Skeletal muscle cell (primary cell): Measurements from ENCODE around the gene CHD1.
A peak's percentile ranks its signal among the peaks of the same experiment; 100 is the strongest.

ENCODE experiments used
- DNase-seq: peaks from one replicate; pipeline ENCODE4 v3.0.0-alpha.2; 2010; ENCODE audit warnings: low read depth
- H3K4me3 ChIP-seq: 2 replicates; pipeline ENCODE4 v1.5.1; 2011; ENCODE audit warnings: low read depth, mild to moderate bottlenecking, control low read depth, low read length, moderate library complexity

The CHD1 gene

GRCh38 chr5:98906756-98907355 is 22.0 kb downstream of the CHD1 start:
- H3K4me3 ChIP-seq: no peak overlapping the region
- no peak for DNase-seq

DNA sequence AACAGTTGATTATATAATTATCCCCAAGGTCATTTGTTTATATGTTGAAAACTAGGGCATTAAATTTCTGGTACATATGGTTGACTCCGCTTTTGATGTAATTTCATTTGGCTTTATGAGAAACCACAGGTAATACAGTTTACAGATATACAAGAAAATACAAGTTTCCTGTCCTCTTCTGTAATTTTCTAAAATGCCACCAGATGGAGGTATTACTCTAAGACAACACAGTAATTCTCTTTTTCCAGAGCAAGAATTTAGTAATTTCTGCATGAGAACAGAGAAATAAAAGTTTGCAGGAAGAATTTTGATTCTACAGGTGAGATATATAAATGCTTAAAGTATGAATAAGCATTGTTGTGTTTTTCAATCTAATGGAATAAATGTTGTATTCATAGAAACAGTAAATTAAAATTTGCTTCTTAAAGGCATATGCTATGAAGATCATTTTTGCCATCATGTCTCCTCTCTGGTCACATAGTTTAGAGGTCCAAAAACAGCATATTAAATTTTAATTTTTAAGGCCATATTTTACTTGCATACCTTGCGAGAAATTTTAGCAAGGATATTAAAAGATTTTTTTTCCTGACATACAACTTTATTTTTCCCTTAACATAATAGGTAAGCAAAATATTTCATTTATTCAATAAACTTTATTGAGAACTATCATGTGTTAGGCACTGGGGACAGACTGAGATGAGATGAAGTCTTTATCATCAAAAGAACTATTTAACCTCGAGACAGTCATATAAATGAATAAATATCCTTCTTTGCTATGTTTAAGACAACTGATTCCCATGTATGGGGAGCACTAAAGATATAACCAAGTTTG is 22.7 kb downstream of the CHD1 start:
- DNase-seq: no peak
- no peak overlapping the region for H3K4me3 ChIP-seq

- H3K4me3 ChIP-seq: no peak overlapping the region
- no peak for DNase-seq
These were observed 24.0 kb downstream of the CHD1 start for GRCh38 chr5:98904780-98905179.

DNA sequence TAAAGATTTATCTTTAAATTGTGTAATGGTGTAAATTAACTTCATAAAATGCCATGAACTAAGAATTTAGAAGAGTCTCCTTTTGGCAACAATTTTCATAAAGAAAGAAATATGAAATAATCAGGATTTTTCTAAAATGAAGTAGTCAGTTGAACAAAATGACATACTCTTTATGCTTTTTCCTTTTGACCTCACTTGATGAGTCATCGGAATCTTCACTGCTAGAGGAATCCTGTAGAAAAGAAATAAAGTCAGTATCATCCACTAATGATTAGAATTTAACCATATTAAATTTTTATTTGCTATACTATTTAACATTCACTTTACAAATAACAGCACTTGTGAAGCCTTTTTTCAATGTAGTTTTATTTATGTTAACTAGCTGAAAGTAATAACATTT is 26.1 kb downstream of the CHD1 start:
- H3K4me3 ChIP-seq: no peak overlapping the region
- DNase-seq: no peak

- no peak overlapping the region for H3K4me3 ChIP-seq
- no peak for DNase-seq
These were observed 29.4 kb downstream of the CHD1 start for GRCh38 chr5:98899456-98899855.

DNA sequence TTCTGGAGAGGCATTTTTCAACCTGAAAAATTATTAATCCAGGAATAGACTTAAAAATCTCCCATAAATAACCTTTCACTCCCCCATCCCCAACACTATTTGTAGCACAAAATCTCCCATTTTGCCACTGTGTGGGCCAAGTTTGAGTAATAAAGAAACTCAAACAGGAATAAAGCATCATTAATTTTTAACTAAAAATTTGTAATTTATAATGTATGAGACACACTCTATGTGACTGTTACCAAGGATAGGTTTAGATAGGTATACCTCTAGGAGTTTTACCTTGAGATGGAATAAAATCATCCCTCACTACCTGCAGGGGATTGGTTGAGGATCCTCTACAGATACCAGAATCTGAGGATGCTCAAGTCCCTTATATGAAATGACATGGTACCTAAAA is 30.1 kb downstream of the CHD1 start:
- no peak overlapping the region for H3K4me3 ChIP-seq
- no peak for DNase-seq

DNA sequence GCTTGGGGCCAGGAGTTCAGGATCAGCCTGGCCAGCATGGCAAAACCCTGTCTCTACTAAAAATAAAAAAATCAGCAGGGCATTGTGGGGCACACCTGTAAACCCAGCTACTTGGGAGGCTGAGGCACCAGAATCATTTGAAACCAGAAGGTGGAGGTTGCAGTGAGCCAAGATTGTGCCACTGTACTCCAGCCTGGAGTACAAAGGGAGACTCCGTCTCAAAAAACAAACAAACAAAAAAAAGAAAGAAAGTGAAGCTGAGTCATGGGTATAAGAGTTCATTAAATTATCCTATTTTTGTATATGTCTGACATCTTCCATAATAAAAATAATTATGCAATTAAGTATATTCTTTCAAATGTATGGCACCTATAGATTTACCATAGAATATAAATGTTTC is 37.2 kb downstream of the CHD1 start:
- DNase-seq: no peak
- no peak overlapping the region for H3K4me3 ChIP-seq

DNA sequence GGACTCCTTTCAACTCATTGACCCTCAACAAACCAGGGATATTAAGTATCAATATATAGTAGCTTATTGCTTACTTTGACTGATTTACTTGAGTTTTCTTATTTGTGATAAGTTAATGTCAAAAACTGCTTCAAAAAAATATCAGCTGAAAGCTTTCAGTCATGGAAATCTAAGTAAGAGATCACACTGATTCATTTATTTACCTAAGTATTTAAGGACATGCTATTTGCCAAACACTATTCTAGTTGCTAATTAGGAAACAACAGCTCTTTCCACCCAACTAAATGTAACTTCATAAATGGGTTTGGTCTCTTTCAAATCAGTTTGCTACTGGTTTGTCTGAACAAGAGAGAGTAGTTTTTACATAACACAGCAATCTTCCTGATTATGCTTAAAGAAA is 48.2 kb downstream of the CHD1 start:
- DNase-seq: no peak
- H3K4me3 ChIP-seq: no peak overlapping the region

DNA sequence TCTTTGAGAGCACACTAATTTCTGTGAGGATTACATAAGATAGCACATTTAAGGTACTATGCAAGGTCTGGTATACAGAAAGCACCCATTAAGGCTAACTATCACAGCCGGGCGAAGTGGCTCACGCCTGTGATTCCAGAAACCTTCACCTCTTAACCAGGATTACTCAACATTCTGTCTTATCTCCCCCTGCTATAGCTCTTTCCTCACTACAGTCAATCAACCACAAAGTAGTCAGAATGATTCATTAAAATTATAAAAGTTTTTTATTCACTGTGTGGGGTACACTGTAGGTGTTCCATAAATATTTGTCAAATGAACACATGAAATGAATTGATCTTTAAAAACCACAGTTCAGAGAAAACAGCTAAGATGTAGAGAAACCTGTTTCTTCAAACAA is 48.7 kb downstream of the CHD1 start:
- no peak overlapping the region for H3K4me3 ChIP-seq
- DNase-seq: no peak

GRCh38 chr5:98877600-98877999 is 51.2 kb downstream of the CHD1 start:
- no peak overlapping the region for H3K4me3 ChIP-seq
- DNase-seq: no peak

GRCh38 chr5:98872674-98873073 is 56.1 kb downstream of the CHD1 start:
- DNase-seq: peak; percentile 24
- H3K4me3 ChIP-seq: no peak overlapping the region

GRCh38 chr5:98865690-98866089 is 63.1 kb downstream of the CHD1 start:
- DNase-seq: no peak
- no peak overlapping the region for H3K4me3 ChIP-seq

DNA sequence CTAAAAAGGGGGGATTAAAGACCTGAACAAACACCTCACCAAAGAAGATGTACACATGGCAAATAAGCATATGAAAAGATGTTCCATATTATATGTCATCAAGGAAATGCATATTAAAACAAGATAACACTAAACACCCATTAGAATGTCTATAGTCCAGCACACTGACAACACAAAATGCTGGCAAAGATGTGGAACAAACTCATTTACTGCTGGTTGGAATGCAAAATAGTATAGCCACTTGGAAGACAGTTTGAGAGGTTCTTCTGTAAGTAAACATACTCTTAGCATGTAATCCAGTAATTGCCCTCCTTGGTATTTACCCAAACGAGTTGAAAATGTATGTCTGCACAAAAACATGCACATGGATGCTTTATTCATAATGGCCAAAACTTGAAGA is 81.8 kb downstream of the CHD1 start:
- no peak overlapping the region for H3K4me3 ChIP-seq
- no peak for DNase-seq

GRCh38 chr5:98846520-98846919 is 82.3 kb downstream of the CHD1 start:
- DNase-seq: no peak
- no peak overlapping the region for H3K4me3 ChIP-seq

DNA sequence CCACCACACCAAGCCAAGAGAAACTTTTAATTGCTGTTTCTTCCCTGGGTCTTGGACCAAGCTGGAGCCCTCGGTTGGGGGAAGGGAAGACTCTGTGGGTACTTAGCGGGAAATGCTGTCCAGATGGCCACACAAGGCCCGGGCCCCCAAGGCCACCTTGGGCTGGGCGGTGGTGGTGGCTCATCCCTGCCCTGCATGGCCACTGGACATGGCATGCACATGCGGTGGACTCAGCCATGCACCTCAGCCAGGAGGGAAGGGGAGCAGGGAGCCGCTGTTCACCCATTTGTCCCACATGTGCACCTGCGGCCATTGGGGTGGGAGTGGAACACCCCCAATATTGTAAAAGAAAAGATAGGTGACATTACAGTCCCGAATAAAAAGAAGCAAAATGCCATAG is 82.9 kb downstream of the CHD1 start:
- DNase-seq: no peak
- no peak overlapping the region for H3K4me3 ChIP-seq

- DNase-seq: no peak
- no peak overlapping the region for H3K4me3 ChIP-seq
These were observed 83.9 kb downstream of the CHD1 start for GRCh38 chr5:98844865-98845264.

DNA sequence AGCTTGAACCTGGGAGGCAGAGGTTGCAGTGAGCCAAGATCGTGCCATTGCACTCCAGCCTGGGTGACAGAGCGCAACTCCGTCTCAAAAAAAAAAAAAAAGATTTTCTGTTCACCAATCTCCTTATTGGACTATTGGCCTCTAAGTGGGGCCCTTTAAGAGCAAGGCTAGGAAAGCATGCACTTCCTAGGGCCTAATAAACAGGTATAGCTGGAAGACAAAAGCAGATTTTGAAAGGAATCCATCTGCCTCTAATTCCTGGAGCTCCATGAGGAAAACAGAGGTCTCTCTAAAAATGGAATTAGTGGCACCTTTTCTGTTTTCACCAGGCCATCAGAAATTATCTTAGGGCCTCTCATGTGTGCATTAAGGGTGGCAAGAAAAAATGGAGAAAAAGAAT is 85.3 kb downstream of the CHD1 start:
- DNase-seq: no peak
- no peak overlapping the region for H3K4me3 ChIP-seq

- no peak for DNase-seq
- H3K4me3 ChIP-seq: no peak overlapping the region
These were observed 87.9 kb downstream of the CHD1 start for GRCh38 chr5:98840946-98841345.

DNA sequence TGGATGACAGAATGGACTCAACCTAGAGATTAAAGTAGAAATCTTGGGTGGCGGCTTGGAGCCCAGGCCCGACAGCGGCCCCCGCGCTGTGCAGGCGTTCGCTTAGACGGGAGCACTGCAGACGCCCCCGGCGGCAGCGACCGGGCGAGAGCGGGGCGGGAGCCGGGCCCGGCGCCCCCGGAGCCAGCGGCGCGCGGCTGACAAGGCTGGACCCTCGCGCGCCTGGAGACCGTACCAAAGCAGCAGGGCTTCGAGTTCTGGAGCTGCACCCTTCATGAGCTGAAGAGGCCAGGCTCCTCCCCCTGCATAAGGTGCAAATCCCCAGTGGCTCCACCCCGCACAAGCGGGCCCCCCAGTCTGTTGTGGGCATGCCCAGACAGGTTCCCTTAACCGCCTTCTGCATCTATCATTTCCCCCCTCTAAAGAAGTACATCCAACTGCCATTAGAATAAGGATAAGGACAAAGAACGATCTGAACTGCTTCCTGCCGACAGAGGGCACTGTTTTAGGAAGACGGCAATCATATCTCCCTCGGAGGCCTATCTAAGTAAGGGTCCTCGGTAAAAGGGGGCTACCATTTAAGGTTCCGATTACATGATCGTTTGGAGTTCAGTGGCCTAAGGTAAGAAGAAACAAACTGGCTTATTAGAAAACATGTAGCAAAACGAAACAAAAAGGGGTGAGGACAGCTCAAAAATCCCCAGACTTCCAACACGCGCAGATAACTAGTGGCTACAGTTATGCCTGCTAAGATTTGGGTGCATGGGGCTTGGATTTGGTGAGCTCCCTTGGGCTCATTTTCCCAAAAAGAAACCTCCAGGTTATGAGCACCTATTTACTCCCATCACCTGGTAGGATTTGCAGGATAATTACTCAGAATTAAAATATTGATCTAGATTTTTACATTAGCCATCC is 89.1 kb downstream of the CHD1 start:
- DNase-seq: no peak
- H3K4me3 ChIP-seq: no peak overlapping the region

GRCh38 chr5:98836175-98836574 is 92.6 kb downstream of the CHD1 start:
- DNase-seq: no peak
- H3K4me3 ChIP-seq: no peak overlapping the region
